HL-60 (cell line): ENCODE data around the gene MYO6.

Experiments
- GABPA ChIP-seq: IDR thresholded peaks from 2 replicates; pipeline ENCODE4 v1.6.1; 2012; ENCODE audit warnings: low read depth
- TF ChIP-seq, protein P1 (sequence below): IDR thresholded peaks from one replicate; pipeline ENCODE4 v1.5.1; 2011; ENCODE audit warnings: low read length, control low read depth, inconsistent platforms; ENCODE audit not compliant: insufficient read depth

DNA sequence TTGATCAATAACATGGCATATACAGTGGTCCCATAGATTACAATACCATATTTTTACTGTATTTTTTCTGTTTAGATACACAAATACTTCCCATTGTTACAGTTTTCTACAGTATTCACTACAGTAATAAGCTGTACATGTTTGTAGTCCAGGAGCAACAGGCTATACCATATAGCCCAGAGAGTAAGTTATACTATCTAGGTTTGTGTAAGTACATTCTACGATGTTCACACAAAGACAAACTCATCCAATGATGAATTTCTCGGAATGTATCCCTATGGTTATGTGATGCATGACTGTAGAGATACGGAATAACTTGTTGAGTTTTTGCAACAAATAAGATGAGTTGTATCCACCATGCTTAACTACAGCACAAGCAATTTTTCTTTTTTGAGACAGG lies 3.6 kb upstream of the MYO6 start:
- TF ChIP-seq GABPA, result no peak
- TF ChIP-seq, protein P1, sequence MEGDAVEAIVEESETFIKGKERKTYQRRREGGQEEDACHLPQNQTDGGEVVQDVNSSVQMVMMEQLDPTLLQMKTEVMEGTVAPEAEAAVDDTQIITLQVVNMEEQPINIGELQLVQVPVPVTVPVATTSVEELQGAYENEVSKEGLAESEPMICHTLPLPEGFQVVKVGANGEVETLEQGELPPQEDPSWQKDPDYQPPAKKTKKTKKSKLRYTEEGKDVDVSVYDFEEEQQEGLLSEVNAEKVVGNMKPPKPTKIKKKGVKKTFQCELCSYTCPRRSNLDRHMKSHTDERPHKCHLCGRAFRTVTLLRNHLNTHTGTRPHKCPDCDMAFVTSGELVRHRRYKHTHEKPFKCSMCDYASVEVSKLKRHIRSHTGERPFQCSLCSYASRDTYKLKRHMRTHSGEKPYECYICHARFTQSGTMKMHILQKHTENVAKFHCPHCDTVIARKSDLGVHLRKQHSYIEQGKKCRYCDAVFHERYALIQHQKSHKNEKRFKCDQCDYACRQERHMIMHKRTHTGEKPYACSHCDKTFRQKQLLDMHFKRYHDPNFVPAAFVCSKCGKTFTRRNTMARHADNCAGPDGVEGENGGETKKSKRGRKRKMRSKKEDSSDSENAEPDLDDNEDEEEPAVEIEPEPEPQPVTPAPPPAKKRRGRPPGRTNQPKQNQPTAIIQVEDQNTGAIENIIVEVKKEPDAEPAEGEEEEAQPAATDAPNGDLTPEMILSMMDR, result no peak
